SK-N-SH (cell line): Measurements from ENCODE around the gene QSOX1.

ENCODE experiments used
- CTCF ChIP-seq: fragments of 200-600 bp; sonication (generic); IDR thresholded peaks from 2 replicates; pipeline ENCODE4 v1.6.1; 2017; ENCODE audit warnings: antibody characterized with exemption, mild to moderate bottlenecking, moderate library complexity
- EP300 ChIP-seq, 2 experiments: IDR thresholded peaks; 2 replicates each; pipeline versions ENCODE4 v1.4.0 to v1.6.1; 2012; ENCODE audit warnings: borderline replicate concordance in 1 of 2, low read depth in 1 of 2, low read length in 1 of 2
- FOSL2 ChIP-seq: IDR thresholded peaks from 2 replicates; pipeline ENCODE4 v1.4.0; 2012; ENCODE audit warnings: low read depth, mild to moderate bottlenecking, moderate library complexity, borderline replicate concordance
- GABPA ChIP-seq: IDR thresholded peaks from 2 replicates; pipeline ENCODE4 v1.4.0; 2012; ENCODE audit warnings: low read depth, mild to moderate bottlenecking
- JUND ChIP-seq: IDR thresholded peaks from 2 replicates; pipeline ENCODE4 v1.4.0; 2012
- MAX ChIP-seq: IDR thresholded peaks from 2 replicates; pipeline ENCODE4 v1.4.0; 2012; ENCODE audit warnings: low read depth
- POLR2AphosphoS5 ChIP-seq: IDR thresholded peaks from 2 replicates; pipeline ENCODE4 v1.6.1; 2012; ENCODE audit warnings: low read depth, low read length
- RAD21 ChIP-seq: IDR thresholded peaks from 2 replicates; pipeline ENCODE4 v1.6.1; 2012; ENCODE audit warnings: mild to moderate bottlenecking, low read length
- RCOR1 ChIP-seq: fragments of 150-350 bp; IDR thresholded peaks from 2 replicates; pipeline ENCODE4 v1.6.1; 2017; ENCODE audit warnings: antibody characterized with exemption, low read length
- SIN3A ChIP-seq: IDR thresholded peaks from 2 replicates; pipeline ENCODE4 v1.6.1; 2012; ENCODE audit warnings: low read depth, mild to moderate bottlenecking, low read length, moderate library complexity, borderline replicate concordance
- TAF1 ChIP-seq: IDR thresholded peaks from 2 replicates; pipeline ENCODE4 v1.6.1; 2012; ENCODE audit warnings: low read depth, mild to moderate bottlenecking, low read length, moderate library complexity, borderline replicate concordance
- YY1 ChIP-seq: IDR thresholded peaks from 2 replicates; pipeline ENCODE4 v1.4.0; 2012; ENCODE audit warnings: low read depth, mild to moderate bottlenecking
- TF ChIP-seq, protein P1 (sequence below): fragments of 150-350 bp; IDR thresholded peaks from 2 replicates; pipeline ENCODE4 v1.6.1; 2017; ENCODE audit warnings: antibody characterized with exemption, low read length, low read depth, borderline replicate concordance

- TF ChIP-seq YY1 = no peak
- TF ChIP-seq TAF1 = no peak
- no peak for TF ChIP-seq CTCF
- TF ChIP-seq MAX = no peak
- TF ChIP-seq SIN3A = no peak
- no peak for TF ChIP-seq RCOR1
- no peak for TF ChIP-seq GABPA
- no peak for TF ChIP-seq POLR2AphosphoS5
- TF ChIP-seq, protein P1, sequence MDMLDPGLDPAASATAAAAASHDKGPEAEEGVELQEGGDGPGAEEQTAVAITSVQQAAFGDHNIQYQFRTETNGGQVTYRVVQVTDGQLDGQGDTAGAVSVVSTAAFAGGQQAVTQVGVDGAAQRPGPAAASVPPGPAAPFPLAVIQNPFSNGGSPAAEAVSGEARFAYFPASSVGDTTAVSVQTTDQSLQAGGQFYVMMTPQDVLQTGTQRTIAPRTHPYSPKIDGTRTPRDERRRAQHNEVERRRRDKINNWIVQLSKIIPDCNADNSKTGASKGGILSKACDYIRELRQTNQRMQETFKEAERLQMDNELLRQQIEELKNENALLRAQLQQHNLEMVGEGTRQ = no peak
- TF ChIP-seq EP300 (IDR thresholded peaks at IDR 0.05; ENCODE audit: borderline replicate concordance in 1 of 2, low read depth in 1 of 2, low read length in 1 of 2) = no peak
- no peak for TF ChIP-seq RAD21
- TF ChIP-seq FOSL2 = no peak
- TF ChIP-seq JUND = no peak
Observed at GRCh38 chr1:180112984-180113647, 41.6 kb upstream of the QSOX1 start.
